HG02763 (cell line): ENCODE results near the gene CITED4.
A peak's percentile ranks its signal among the peaks of the same experiment; 100 is the strongest.
"Not testable (repeated sequence)": the region's sequence is repeated elsewhere in the genome, so short reads cannot be mapped to it uniquely, and the experiment has no call there.

ENCODE experiments used
- ATAC-seq: cut with Tn5 transposase; IDR thresholded peaks from one replicate; pipeline ENCODE4 v1.9.1; 2021; ENCODE audit warnings: mild to moderate bottlenecking, moderate library complexity; ENCODE audit not compliant: unreplicated experiment

The CITED4 gene, protein sequence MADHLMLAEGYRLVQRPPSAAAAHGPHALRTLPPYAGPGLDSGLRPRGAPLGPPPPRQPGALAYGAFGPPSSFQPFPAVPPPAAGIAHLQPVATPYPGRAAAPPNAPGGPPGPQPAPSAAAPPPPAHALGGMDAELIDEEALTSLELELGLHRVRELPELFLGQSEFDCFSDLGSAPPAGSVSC

DNA sequence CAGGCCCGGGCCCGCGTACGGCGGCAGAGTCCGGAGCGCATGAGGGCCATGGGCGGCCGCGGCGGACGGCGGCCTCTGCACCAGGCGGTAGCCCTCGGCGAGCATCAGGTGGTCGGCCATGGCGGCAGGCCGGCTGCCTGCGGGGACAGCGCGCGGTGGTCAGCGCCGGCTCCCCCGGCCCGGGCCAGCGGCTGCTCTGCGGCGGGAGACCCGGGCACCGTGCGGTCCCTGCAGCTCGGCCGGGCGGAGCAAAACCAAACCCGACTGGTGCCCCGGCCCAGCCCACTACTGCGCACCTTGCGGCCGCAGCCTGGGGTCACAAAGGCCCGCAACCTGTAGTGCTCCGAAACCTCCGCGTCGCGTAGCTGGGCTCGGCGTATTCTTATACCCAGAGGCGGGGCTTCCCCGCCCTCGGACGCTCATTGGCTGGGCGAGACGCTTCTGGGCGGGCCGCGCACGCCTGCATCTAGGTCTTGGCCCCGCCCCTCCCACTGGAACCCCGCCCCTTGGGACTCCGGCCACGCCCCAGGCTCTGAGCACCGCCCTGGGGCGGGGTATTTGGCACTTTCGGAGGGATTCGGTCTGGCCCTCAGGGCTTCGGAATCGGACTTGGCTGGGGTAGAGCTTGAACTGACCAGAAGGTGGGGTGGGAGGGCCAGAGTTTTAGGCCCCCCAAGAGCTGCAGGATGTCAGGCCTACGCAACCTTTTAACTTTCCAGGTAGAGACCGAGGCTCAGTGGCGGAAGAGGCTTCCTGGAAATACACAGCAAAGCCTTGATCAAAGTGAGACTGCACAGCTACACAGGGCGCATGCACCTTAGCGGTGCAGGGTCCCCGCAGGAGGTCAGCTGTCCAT is at the start of gene CITED4:
CITED4 (minus strand) TSS at position 356 of the 856 bp plus-strand sequence; CDS start at position 120, 236 bp downstream.
- peak; percentile 94 for ATAC-seq

DNA sequence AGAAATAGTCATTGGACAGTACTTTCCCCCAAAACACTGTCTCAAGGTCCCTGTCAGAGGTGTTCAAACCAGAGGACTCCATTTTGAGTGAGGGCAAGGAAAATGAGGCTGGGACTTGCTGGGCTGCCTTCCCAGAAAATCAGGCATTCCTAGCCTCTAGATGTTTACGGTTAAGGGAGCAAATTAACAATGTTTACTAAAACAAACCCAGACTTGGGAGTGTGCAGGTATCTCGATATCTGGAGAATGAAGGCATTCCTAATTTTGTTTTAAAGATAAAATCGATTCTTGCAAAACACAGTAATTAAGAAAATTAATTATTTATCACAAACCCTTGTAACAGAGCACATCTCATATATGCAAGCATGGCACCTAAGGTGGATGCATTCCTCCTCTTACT is 48.9 kb upstream of the CITED4 start:
- no peak for ATAC-seq

- ATAC-seq: no peak
These were observed 47.1 kb upstream of the CITED4 start for GRCh38 chr1:40909281-40909680.

- no peak for ATAC-seq
These were observed 46.2 kb upstream of the CITED4 start for GRCh38 chr1:40908350-40908749.

- no peak for ATAC-seq
These were observed 45.7 kb upstream of the CITED4 start for GRCh38 chr1:40907899-40908298.

GRCh38 chr1:40906781-40907400 is 44.7 kb upstream of the CITED4 start:
- ATAC-seq: no peak

DNA sequence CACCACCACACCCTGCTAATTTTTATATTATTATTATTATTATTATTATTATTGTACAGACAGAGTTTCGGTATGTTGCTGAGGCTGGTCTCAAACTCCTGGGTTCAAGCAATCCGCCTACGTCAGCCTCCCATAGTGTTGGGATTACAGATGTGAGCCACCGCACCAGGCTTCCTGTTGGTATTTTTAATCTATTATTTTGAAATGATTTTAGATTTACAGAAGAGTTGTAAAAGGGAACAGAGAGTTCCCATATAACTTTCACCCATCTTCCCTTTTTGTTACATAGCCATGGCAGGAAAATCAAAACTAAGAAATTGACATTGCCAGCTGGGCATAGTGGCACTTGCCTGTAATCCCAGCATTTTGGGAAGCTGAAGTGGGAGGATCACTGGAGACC is 42.9 kb upstream of the CITED4 start:
- ATAC-seq: no peak

GRCh38 chr1:40903106-40903505 is 40.9 kb upstream of the CITED4 start:
- no peak for ATAC-seq

DNA sequence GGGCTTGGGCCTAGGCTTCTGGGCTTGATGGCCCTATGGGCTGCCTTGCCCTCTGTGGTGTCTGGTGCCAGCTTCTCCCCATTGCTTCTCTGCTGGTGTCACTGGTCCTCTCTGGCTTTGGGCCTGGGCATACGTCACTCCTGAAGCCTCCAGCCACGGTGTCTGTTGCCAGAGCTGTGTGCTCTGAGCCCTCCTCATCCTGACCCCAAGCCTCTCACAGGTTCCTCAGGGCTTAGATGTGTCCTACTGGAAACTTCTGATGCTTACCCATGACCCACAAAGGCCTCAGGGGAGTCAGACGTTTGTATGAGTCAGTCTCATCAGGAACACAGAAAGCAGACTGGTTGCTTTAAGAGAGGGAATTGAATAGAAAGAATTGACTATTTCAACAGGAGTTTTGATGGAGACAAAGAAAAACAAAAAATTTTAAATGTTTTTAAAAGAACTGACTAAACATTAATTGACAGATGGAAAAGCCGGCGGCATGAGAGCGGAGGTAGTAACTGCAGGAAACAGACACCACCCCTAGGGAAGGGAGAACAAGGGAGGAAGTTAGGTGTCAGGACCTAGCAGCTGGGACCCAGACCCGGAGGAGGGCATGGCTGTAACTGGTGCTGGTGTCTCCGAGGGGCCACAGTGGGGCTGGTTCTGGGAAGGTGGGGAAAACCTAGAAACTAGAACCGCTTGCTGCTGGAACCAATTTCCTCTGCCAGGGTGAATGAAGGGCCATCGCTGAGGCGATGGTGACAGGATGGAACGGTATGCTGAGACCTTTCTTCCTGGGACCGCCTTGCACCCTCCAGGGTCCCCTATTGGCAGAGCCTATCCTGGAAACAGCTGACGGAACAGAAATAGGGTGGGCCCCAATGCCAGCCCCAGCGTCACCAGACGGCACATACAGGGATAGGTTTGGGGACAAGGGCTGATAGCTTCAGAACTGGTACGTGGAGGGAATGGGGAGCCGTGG is 40.0 kb upstream of the CITED4 start:
- ATAC-seq: no peak

DNA sequence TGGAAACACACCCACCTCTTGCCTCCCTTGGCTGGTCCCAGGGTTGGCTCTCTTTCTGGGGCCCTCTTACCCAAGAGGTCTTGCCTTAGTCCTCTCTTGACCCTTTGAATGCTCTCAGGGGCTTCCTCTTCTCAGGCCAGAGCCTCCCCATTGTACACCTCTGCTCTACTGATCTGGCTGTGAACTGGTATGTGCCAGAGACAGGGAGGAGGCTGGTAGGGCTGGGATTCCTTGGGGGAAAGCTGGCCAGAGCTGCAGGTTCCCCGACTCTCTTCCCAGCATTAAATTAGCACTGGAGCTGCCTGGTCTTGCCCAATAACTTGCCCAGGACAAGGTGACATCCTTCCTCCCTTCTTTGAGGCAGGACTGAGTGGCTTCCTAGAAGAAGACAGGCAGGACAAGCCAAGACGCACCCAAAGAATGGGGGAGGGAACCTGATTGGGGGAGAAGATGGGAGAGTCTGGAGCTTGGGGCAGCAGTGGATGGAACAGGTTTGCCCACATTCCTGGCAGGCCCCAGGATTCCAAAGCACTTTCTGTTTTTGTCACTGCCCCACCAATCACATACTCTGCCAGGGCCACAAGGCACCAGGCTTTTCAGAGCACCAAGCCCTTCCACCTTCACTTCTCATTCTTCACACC is 37.2 kb upstream of the CITED4 start:
- no peak for ATAC-seq

- ATAC-seq: no peak
These were observed 36.3 kb upstream of the CITED4 start for GRCh38 chr1:40898431-40898901.

- ATAC-seq: no peak
These were observed 35.4 kb upstream of the CITED4 start for GRCh38 chr1:40897513-40897912.

- no peak for ATAC-seq
These were observed 34.3 kb upstream of the CITED4 start for GRCh38 chr1:40896482-40896881.

DNA sequence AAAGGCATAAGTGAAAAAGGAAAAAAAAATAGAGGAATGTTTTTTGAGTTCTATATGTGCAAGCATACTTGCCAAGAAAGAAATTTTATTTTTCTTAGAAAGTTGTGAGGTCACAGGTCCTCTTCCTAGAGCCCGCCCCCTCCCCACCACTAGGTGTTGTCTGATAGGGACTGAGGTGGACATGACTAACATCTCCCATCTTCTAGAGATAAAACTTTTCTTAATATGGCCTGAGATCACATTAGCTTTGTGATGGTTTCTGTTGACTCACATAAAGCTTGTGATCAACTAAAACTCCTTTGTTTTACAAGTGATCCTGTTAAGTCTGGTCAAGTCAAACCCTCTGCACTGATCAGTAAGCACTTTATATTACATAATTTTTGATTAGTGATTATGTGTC is 33.4 kb upstream of the CITED4 start:
- ATAC-seq: no peak

- not testable (repeated sequence) for ATAC-seq
These were observed 32.7 kb upstream of the CITED4 start for GRCh38 chr1:40894858-40895257.

DNA sequence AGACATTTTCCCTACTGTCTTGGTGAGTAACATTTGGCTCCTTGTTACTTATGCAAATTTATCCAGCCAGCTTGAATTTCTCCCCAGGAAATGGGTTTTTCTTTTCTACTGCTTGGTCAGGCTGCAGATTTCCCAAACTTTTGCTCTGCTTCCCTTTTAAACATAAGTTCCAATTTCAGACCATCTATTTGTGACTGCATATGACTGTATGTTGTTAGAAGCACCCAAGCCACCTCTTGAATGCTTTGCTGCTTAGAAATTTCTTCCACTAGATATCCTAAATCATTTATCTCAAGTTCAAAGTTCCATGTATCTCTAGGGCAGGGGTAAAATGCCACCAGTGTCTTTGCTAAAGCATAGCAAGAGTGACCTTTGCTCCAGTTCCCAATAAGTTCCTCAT is 32.3 kb upstream of the CITED4 start:
- no peak for ATAC-seq

- ATAC-seq: no peak
These were observed 31.8 kb upstream of the CITED4 start for GRCh38 chr1:40893946-40894345.

- no peak for ATAC-seq
These were observed 30.2 kb upstream of the CITED4 start for GRCh38 chr1:40892354-40892753.

DNA sequence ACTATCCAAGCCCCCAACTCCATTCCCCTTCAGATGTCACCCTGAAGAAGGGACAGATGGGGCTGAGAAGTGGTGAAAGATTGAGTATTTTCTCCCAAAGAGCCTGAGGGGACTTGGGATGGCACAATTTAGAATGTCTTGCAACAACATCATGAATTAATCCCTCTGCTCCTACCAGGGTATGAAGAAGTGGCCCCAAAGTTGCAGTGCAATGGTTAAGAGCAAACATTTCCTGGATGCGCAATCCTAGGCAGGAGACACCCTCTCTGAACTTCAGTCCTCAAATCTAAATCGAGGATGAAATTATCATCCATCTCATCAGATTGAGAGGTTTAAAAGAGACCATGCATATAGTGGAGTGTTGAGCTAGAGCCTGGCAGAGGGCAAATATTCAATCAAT is 28.6 kb upstream of the CITED4 start:
- no peak for ATAC-seq

DNA sequence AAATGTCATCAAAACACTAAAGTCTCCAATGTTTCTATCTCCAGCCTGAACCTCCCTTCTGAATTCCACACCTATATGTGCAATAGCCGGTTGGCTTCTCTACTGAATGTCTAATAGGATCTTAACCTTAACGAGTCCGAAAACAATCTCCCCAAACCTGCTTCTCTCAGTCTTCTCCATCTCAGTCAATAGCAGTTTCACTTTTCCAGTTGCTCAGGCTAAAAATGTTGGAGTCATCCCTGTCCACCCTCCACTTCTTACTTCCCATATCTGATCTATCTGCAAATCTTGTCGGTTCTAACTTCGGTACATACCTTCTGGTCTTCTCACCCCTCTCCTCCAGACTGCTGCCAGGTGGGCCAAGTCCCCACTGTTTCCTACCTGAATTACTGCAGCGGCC is 25.5 kb upstream of the CITED4 start:
- no peak for ATAC-seq
